HG02759 (cell line): ENCODE results near the gene RNF38.
"Not testable (repeated sequence)": the region's sequence is repeated elsewhere in the genome, so short reads cannot be mapped to it uniquely, and the experiment has no call there.

Source experiments
- ATAC-seq: cut with Tn5 transposase; IDR thresholded peaks from one replicate; pipeline ENCODE4 v1.9.1; 2021; ENCODE audit warnings: mild to moderate bottlenecking, moderate library complexity; ENCODE audit not compliant: unreplicated experiment

Gene RNF38

DNA sequence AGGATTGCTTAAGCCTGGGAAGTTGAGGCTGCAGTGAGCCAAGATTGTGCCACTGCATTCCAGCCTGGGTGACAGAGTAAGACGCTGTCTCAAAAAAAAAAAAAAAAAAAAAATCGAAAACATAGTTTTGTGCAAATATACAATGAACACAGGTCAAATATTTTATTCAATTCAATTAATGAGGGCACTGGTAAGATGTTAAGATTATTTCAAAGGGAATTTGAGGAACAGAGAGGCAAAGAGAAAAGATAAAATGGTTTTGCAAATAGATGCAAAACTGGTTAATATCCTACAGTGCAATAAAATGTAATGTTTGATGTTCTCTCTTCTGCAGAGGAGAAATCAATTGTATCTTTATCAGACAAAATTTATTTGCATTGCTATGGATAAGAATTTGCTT is 102.3 kb downstream of the RNF38 start:
- no peak for ATAC-seq

DNA sequence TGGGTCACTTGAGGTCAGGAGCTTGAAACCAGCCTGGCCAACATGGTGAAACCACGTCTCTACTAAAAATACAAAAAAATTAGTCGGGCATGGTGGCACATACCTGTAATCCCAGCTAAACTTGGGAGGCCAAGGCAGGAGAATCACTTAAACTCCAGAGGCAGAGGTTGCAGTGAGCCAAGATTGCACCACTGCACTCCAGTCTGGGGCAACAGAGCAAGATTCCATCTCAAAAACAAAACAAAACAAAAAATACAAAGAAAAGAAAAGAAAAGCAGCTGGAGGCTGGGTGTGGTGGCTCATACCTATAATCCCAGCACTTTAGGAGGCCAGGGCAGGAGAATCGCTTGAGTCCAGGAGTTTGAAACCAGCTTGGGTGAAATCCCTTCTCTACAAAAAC is 105.1 kb downstream of the RNF38 start:
- not testable (repeated sequence) for ATAC-seq

DNA sequence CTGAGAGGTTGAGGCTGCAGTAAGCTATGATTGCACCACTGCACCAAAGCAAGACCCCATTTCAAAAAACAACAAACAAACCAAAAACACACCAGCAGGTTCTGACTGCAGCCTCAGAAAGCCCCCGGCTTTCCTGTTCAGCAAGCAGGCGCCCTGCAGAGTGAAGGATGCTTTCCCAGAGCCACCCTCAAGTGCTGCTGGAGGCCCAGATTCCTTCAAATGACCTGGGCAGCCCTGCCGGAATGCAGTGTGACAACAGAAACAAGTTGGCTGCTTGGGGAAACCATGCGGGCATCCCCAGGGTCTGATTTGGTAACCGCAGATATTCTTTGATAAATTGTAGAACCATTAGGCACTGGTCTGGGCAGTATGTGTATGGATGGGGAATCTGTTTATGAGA is 106.2 kb downstream of the RNF38 start:
- no peak for ATAC-seq

DNA sequence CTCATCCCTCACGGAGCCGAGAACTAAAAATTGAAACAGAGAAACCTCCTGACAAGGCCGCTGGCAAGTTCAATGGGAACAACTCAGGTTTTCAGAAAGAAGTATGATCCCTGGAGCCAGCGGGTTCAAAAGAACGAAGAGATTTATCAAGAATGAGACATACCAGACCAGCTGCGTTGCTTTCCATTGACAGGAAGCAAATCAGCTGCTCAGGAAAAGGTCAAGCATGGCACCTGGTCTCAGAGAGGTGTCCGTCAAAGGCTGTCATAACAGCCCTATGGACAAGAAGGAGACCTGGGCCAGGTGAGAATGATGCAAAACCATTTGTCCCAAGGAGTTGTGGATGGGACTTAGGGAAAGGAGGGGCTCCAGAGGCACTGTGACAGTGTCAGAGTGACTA is 106.9 kb downstream of the RNF38 start:
- no peak for ATAC-seq

DNA sequence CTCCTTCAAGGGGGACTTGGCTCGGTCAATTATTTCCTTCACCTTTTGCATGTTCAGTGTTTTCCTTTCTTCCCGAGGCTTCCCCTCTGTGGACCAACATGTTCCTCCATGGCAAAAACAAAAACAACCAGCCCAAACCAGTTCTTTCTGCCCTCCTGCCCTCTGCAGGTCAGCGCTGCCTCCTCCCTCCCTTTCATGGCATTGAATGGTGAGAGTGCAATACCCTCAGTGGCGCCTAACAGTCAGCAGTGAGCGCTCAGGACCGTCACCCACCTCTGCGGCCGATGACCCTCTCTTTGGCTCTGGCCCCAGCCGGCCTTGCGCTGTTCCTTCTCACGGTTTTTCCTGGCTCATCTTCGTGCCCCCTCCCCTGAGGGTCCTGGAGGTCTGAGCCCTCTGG is 107.4 kb downstream of the RNF38 start:
- no peak for ATAC-seq

DNA sequence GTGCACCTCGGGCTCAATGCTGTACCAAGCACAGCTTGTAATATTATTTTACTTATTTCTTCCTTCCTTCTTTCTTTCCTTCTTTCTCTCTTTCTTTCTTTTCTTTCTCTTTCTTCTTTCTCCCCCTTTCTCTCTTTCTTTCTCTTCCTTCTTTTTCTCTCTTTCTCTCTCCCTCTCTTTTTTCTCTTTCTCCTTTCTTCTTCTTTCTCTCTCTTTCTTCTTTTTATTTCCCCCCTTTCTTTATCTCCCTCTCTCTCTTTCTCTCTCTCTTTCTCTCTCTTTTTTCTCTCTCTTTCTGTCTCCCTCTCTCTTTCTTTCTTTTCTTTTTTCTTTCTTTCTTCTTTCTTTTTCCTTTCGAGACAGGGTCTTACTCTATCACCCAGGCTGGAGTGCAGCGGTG is 109.1 kb downstream of the RNF38 start:
- no peak for ATAC-seq

DNA sequence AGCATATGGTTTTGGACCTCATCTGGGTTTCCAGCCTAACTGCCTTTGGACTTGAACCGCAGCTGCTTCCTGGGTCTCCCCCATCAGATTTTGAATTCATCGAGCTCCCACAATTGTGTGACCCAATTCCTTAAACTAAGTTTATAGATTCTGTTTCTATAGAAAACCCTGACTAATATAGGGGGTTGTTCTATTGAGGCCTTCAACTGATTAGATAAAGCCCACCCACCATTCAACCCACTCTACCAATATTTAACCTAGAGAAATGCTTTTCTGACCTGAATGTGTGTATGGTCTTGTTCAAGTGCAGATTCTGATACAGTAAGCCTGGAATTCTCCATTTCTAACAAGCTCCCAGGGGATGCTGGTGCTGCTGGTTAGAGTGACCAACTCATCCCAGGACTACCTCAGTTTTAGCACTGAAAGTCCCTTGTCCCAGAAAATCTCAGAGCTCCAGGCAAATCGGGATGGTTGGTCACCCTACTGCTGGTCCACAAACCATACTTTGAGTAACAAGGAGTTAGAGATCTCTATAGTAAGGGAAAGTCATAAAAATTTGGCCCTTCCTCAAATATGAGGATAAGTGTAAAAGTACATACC is 110.1 kb downstream of the RNF38 start:
- ATAC-seq: no peak

DNA sequence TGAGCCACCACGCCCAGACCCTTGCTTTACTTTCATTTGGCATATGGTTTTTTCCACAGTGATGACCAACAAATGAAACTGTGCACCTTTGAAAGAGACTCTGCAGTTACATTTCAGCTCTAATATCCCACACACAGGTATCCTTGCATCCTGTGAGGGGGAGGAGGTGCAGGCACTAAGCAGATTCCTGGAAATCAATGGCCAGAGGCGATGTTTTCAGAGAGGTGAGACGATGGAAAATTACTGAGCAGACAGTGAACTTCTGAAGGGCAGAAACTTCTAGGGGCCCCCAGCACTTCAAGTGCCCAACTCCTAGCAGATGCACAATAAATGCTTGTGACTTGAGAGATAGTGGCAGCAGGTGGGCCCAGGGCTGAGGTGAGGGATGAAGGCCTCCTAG is 112.0 kb downstream of the RNF38 start:
- no peak for ATAC-seq
